Liver (tissue), 3 donors: ENCODE measurements around the gene CDHR4.
"Not testable (repeated sequence)": the region's sequence is repeated elsewhere in the genome, so short reads cannot be mapped to it uniquely, and the experiment has no call there.

Source experiments
- CTCF ChIP-seq: fragments of 150-350 bp; IDR thresholded peaks from 2 replicates; pipeline ENCODE4 v1.5.1; 2017; ENCODE audit warnings: improper control_type of control experiment, low read depth, low read length; ENCODE audit not compliant: missing input control
- GABPA ChIP-seq, 2 donors: IDR thresholded peaks in 1 of 2; conservative IDR thresholded peaks in 1 of 2; 2 replicates each; pipeline ENCODE4 v1.6.1; 2016; ENCODE audit warnings: antibody characterized with exemption in 2 of 2, mild to moderate bottlenecking in 1 of 2, moderate library complexity in 1 of 2
- MAX ChIP-seq: IDR thresholded peaks from 2 replicates; pipeline ENCODE4 v1.6.1; 2016; ENCODE audit warnings: antibody characterized with exemption
- REST ChIP-seq: IDR thresholded peaks from 2 replicates; pipeline ENCODE4 v1.6.1; 2016; ENCODE audit warnings: antibody characterized with exemption, mild to moderate bottlenecking
- TAF1 ChIP-seq: conservative IDR thresholded peaks from 2 replicates; pipeline ENCODE4 v1.6.1; 2016; ENCODE audit warnings: antibody characterized with exemption, mild to moderate bottlenecking
- donor health status: healthy.
- donor health status: healthy.

GRCh38 chr3:49776101-49776500 lies 23.6 kb downstream of the CDHR4 start:
- not testable (repeated sequence) for TF ChIP-seq CTCF; GABPA (IDR thresholded peaks at IDR 0.05 in 1 of 2, conservative IDR thresholded peaks at IDR 0.05 in 1 of 2); REST; TAF1; MAX
